8988T (cell line): ENCODE results near the gene CXXC1.
A peak's percentile ranks its signal among the peaks of the same experiment; 100 is the strongest.
"Not testable (repeated sequence)": the region's sequence is repeated elsewhere in the genome, so short reads cannot be mapped to it uniquely, and the experiment has no call there.

ENCODE experiments used
- DNase-seq: peaks from one replicate; pipeline ENCODE4 v3.0.0; 2011

Gene CXXC1

DNA sequence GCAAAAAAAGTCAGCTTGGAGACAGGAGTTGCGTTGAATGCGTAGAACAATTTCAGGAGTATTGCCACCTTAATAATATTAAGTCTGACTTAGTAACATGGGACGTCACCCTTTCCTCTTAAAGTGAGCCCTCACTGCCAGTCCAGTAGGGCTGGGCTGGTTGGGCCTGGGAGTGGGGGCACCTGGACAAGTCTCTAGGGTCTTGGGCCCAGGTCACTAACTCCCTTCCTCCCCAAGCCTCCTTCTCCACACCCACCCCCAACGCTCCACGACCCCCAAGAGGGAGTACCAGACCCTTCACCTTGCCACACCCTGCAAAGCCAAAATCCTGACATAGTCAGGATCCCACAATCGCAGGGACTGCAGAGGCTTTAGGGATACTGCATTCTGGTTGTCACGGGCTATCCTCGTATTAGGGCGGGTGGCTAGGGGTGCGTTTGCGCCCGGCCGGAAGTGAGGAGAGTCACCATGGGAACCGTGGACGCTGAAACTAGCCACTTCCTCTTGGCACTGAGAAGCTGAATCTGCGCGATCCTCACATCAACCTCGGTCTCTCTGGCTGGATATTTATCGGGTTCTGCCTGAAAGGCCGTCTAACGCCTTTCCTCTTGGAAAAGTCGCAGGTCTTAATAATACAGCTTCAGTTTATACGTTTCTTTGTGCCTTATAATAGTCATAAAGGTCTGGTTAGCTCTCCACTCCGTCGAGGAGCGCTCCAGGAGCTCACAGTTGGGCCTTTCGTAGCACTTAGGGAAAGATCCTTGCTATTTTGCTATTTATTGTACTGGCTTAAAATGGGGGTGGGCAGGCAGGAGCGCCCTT is 10.3 kb upstream of the CXXC1 start:
- no peak for DNase-seq

- no peak for DNase-seq
Measured at GRCh38 chr18:50293039-50293438, 5.5 kb upstream of the CXXC1 start.

- no peak for DNase-seq
Measured at GRCh38 chr18:50289108-50289443, 1.6 kb upstream of the CXXC1 start.

DNA sequence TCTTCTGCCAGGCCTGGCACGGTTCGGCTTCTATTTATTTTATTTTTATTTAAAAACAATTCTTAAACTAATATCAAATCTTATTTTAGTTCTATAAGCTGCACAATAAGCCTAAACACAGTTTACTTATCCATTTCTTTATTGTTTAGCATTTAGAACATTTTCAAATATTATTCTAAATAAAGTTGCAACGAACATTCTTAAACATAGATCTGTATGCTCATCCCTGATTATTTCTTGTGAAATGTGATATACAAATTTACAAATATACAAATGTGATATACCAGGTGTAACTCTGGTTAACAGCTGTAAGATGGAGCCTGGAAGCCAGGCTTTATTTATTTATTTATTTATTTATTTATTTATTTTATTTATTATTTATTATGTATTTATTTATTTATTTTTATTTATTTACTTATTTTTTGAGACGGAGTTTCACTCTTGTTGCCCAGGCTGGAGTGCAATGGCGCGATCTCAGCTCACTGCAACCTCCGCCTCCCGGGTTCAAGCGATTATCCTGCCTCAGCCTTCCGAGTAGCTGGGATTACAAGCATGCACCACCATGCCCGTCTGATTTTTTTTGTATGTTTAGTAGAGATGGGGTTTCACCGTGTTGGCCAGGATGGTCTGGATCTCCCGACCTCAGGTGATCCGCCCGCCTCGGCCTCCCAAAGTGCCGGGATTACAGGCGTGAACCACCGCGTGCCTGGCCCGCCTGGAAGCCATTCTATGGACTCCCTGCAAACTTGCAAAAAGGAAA is 1.0 kb upstream of the CXXC1 start:
- DNase-seq, result not testable (repeated sequence)

DNA sequence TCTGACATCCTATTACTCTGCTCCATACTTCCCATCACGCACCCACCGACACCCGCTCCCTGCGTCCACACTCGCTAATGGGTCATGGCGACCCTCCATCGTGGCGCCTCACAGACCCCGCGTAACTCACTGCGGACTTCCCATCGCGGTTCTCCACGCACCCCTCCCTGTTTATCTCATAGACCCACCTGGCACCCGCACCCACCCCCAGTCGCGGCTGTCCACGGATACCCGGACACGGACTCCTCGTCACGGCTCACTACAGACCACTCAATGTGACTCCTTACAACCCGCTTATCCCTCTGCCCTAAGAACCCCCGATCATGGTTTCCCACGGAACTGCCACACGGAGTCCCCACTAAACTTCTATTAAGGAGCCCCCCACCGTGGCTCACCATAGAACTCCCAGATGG is 458 bp downstream of the CXXC1 start:
- no peak for DNase-seq

DNA sequence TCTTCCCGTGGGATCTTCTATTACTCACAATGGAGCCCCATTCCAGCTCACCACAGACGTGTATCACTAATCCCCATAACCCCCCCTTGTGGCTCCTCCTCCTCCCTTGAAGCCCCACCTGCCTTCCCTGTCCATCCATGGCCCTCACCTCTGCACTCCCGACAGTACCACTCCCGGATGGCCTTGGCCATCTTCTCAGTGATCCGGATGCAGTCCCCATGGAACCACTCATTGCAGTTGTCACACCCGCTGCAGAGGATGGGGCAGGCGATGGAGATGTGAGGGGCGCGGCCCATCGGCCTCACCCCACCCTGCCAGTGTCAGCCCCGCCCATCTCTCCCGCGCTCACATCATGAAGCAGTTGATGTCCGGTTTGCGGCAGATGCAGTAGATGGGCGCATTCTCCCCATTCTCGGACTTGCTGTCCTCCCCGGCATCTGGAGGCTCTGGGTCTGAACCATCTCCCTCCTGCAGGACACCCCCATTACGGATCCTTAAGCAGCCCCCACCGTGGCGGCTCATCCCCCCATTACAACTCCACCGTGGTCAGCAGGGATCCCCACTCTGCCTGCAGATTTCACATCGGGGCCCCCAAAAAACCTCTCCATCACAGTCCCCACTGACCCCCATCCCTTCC is 983 bp downstream of the CXXC1 start:
- DNase-seq, result no peak

GRCh38 chr18:50285631-50286321 is 1.7 kb downstream of the CXXC1 start:
- no peak for DNase-seq

DNA sequence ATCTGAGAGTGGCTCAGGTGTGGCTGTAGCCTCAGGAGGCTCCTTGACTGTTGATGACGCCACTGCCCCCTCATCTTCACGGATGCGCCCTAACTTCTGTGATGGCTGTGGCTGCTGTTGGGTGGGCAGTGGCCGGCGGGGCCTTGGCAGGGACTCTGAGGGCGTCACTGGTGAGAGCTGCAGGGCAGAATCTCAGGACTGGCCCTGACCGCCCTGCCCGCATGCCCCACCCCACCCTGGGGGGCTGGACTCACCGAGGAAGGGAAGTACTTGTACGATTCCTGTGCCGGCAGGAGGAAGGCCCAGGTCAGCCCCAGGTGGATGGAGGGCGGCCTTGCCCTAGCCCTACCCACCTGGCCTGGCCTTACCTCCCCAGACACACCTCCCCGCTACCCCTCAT is 2.4 kb downstream of the CXXC1 start:
- DNase-seq, result no peak

DNA sequence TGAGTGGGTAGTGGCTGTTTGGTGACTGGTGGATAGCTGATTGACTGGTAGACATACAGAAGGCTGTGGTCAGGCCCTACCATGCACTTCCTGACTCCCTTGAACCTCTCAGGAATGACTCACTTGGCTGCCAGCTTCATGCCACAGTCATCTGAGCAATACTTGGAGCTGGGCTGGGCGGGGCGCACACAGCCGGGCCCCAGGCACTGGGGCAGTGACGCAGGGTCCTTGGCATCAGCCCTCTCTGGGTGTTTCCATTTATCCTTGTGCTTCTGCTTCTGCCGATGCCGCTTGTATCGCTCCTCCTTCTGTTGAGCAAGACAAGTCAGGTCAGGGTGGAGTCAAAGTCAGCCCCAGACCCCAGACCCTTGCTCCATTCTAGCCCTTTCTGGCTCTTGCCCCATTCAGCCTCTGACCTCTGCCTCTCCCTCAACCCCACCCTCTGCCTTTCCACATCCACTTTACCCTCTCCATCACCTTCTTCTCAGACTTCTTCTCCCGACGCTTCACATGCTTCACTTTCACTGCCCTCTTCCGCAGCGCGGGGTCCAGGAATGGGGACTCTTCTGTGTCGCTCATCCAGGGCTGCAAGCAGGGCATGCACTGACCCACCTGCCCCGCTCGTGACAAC is 3.1 kb downstream of the CXXC1 start:
- DNase-seq, result peak; percentile 66

GRCh38 chr18:50283469-50284209 is 3.9 kb downstream of the CXXC1 start:
- DNase-seq, result no peak

DNA sequence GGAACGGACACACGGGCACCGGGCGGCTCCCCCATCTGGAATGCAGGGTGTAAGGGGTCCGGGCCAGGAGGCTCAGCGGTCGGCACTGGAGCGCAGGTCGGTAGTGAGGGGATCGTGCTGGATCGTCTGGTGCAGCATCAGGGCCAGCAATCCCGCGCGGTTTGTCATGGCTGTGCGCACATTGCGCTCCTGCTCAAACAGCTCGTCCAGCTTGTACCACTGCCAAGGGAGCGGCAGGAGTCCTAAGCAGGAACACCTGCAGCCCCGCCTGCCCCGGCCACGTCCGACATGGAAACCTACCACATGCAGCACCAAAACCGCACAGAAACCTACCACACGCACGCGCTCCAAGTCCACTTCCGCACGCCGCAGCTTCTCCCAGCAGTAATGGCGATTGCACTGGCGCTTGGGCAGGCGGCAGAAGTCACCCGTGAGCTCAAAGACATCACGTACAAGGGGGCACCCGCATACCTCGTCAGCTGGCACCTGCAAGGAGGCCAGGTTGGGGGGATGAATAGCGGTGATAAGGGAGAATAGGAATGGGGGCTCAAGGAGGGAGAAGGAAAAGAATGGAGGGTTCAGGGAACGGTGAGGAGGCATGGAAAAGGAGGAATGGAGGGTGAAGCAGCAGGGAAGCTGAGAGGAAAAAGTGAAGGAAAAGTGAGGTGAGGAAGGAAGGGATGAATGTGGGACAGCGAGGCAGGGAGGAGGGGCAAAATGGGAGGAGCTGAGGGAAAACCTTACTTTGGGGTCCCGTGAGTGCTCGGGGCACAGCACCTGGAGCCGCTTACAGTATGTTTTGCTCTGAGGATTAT is 4.8 kb downstream of the CXXC1 start:
- DNase-seq, result no peak

- DNase-seq, result no peak
Measured at GRCh38 chr18:50281972-50282520, 5.4 kb downstream of the CXXC1 start.

DNA sequence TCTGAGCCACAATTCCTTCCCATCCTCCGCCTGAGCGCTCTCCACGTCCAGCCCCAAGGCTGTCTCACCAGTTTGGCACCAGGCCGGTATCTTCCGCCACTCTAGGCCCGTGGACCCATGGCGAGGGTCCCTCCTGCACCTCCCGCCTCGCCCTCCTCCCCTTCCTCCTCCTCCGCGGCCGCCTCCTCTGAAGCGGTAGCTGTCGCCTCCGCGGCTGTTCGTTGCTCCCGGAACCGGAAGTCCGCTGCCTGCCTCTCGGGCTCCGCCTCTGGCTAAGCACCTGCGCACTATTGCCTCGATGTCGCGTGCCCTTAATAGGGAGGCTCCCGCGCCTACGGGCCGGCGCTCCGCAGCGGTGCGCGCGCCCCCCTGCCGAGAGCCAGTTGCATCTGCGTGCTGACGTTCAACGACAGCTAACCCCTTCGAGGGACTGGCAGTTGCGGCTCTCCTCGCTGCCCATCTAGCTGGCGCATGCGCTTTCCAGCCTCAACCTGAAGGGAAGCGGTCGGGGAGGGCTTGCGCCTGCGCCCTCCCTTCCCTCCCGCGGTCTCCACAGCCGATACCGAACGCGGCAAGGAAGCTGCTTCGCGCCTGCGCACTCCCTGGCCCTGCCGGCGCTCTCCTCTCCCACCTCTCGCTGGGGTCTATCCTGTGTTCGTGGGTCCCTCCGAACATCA is 6.1 kb downstream of the CXXC1 start, which contains the start of gene MBD1:
Gene MBD1, minus strand, starts transcription at position 229 of the 677 bp plus-strand sequence. CDS start 1,531 bp downstream, outside the sequence.
- peak; percentile 92 for DNase-seq

DNA sequence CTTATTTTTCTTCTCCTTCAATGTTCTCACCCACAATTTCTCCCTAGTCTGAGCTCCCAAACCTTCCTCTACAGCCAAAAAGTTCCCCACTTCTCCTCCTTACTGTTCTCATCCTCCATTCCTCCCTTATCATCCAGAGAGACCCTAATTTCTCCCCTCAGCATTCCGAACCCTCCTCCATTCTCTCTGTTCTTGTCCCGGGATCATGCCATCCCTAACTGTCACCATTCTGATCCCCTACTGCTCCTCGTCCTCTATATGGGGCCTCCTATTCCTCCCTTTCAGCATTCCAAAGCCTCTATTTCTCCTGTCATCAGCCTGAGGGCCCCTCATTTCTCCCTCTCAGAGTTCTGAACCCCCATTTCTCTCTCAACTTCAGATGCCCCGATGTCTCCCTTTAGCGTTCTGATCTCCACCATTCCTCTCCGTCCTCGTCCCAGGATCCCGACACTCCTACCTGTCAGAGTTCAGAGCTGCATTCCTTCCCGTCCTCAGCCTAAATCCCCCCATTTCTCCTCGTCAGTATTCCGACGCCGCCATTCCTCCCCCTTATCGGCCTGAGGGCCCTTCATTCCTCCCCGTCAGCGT is 6.7 kb downstream of the CXXC1 start:
- DNase-seq, result no peak

- no peak for DNase-seq
Measured at GRCh38 chr18:50279752-50280151, 7.7 kb downstream of the CXXC1 start.

GRCh38 chr18:50277942-50278341 is 9.6 kb downstream of the CXXC1 start:
- no peak for DNase-seq

- DNase-seq, result no peak
Measured at GRCh38 chr18:50276452-50276851, 11.0 kb downstream of the CXXC1 start.

DNA sequence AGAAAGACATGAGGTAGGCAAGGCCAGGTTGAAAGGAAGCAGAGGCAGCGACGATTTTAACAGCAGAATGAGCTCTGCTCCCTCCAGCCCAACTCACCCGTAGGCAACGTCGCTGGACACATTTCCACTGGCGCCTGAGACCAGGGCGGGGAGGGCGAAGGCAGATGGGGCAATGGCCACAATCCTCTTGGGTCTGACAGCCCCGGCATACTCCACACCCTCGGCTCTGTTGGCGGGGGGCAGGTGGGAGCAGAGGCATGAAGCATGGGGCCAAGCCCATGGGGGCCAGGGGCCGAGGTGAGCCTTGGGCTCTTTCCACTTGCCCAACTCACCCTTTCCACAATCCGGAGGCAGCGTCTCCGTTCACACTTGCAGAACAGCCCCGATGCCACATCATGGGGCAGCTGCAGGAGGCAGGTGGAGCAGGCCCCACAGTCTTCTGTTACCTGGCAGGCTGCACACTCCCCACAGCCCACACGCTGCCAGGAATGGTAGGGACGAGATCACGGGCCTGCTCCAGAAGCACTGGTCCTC is 11.9 kb downstream of the CXXC1 start:
- no peak for DNase-seq

- no peak for DNase-seq
Measured at GRCh38 chr18:50274941-50275340, 12.6 kb downstream of the CXXC1 start.
